ENCODE results near the gene NCAN.

NCAN gene

DNA sequence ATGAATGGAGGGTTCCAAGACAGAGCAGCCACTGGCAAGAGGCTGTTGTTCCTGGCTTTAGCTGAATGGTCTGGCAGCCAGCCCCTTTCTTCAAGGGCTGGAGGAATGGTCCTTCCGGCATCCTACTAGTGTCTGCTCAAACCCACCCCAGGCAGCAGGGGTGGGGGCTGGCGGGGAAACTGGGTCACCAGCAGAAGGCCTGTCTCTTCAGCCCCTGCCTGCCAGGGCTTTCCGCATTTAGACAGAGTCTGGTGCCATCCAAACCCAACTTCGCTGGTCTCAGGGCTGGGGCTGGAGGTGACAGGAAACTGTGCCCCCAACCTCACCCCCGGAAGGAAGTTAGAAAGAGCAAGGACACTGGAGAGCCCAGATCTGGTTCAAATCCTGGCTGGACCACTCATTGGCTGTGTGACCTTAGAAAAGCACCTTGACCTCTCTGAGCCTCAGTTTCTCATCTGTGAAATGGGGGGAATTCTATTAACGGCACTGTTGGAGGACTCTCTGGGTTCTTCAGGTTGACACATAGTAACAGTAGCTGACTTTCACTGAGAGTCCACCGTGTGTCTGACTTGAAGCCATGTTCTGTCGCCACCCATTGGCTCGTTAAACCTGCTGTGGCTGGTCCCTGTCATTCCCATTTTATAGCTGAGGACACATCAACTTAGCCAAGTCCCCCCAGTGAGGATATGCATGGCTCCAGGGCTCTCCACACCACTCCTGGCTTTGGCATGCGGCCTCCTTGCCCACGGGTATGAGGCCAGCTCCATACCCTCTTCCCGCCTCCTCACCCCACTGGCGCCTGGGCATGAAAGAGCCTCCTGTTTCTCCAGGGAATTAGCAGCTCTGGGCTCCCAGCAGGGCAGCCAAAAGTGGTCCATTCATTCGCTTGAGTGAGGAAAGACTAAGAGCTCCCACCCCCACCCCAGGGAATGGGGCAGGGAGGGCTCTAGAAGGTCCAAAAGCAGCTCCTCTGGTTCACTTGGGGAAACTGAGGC is 6.0 kb upstream of the NCAN start:
- TF ChIP-seq EP300 (IDR thresholded peaks at IDR 0.05; ENCODE audit: borderline replicate concordance) (no peak), YY1 (IDR thresholded peaks at IDR 0.05; ENCODE audit: low read depth) (no peak), TEAD4 (IDR thresholded peaks at IDR 0.05) (no peak), CREB1 (IDR thresholded peaks at IDR 0.05; ENCODE audit: low read depth) (no peak), NFIC (IDR thresholded peaks at IDR 0.05) (no peak), TAF1 (IDR thresholded peaks at IDR 0.05; ENCODE audit: low read depth) (no peak), FOXM1 (IDR thresholded peaks at IDR 0.05; ENCODE audit: borderline replicate concordance, low read depth) (no peak), ZBTB7A (IDR thresholded peaks at IDR 0.05; ENCODE audit: low read depth) (no peak)
- TF ChIP-seq, protein P1, sequence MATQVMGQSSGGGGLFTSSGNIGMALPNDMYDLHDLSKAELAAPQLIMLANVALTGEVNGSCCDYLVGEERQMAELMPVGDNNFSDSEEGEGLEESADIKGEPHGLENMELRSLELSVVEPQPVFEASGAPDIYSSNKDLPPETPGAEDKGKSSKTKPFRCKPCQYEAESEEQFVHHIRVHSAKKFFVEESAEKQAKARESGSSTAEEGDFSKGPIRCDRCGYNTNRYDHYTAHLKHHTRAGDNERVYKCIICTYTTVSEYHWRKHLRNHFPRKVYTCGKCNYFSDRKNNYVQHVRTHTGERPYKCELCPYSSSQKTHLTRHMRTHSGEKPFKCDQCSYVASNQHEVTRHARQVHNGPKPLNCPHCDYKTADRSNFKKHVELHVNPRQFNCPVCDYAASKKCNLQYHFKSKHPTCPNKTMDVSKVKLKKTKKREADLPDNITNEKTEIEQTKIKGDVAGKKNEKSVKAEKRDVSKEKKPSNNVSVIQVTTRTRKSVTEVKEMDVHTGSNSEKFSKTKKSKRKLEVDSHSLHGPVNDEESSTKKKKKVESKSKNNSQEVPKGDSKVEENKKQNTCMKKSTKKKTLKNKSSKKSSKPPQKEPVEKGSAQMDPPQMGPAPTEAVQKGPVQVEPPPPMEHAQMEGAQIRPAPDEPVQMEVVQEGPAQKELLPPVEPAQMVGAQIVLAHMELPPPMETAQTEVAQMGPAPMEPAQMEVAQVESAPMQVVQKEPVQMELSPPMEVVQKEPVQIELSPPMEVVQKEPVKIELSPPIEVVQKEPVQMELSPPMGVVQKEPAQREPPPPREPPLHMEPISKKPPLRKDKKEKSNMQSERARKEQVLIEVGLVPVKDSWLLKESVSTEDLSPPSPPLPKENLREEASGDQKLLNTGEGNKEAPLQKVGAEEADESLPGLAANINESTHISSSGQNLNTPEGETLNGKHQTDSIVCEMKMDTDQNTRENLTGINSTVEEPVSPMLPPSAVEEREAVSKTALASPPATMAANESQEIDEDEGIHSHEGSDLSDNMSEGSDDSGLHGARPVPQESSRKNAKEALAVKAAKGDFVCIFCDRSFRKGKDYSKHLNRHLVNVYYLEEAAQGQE (IDR thresholded peaks at IDR 0.05; ENCODE audit: low read depth): no peak

DNA sequence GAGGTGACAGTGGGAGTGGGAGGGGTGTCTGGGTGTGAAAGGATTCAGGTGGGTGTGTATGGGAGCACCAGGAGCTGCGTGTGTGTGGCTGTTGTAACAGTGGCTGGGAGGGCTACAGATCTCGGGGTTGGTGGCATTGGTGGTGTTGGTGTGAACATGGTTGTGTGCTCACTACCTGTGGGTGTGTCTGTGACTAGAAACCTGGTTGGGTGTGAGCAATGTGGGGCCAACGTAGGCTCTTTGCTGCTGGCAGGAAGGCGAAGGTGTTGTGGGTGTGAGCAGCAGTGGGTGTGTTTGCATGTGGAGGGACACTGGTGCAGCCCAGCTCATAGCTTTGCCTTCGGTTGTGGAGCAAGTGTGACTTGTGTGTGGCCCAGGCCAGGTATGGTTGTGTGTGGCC is 4.8 kb upstream of the NCAN start:
- TF ChIP-seq RAD21 (IDR thresholded peaks at IDR 0.05; ENCODE audit: low read depth): no peak
- no peak for TF ChIP-seq EGR1 (IDR thresholded peaks at IDR 0.05)
- no peak for TF ChIP-seq EP300 (IDR thresholded peaks at IDR 0.05; ENCODE audit: borderline replicate concordance)
- TF ChIP-seq, protein P2, sequence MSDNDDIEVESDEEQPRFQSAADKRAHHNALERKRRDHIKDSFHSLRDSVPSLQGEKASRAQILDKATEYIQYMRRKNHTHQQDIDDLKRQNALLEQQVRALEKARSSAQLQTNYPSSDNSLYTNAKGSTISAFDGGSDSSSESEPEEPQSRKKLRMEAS (IDR thresholded peaks at IDR 0.05): no peak

DNA sequence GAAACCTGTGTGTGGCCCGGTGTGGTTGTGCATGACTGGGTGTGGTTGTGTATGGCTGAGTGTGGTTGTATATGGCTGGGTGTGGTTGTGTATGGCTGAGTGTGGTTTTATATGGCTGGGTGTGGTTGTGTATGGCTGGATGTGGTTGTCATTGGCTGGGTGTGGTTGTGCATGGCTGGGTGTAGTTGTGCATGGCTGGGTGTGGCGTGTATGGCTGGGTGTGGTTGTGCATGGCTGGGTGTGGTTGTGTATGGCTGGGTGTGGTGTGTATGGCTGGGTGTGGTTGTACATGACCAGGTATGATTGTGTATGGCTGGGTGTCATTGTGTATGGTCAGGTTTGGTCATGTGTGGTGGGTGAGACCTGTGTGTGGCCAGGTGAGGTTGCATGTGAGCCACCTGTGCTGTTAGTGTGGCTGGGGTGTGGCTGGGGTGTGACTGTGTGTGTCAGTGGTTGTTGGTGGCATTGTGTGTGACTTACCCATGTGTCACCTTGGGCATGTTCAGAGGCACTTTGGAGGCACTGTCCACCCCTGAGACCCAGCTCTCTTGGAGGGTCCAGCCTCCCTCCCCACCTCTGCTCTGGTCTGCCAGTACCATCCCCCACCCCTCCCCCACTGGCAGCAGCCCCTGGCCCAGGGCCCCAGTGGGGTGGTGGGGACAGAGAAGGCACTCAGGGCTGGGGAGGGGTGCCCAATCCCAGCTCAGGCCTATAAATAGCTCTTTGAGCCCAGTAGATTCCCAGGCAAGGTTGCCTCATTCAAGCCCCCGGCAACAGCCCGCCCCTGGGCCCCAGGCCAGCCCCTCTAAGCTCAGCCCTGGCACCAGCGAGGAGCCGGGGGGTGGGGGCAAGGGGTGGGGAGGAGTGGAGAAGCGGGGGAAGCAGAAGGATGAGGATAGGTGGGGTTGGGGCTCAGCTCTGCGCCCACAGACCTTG is 3.9 kb upstream of the NCAN start:
- TF ChIP-seq NFIC (IDR thresholded peaks at IDR 0.05) (no peak), RAD21 (IDR thresholded peaks at IDR 0.05; ENCODE audit: low read depth) (no peak), TEAD4 (IDR thresholded peaks at IDR 0.05) (no peak), EP300 (IDR thresholded peaks at IDR 0.05; ENCODE audit: borderline replicate concordance) (no peak), FOXM1 (IDR thresholded peaks at IDR 0.05; ENCODE audit: borderline replicate concordance, low read depth) (no peak), CREB1 (IDR thresholded peaks at IDR 0.05; ENCODE audit: low read depth) (no peak), TAF1 (IDR thresholded peaks at IDR 0.05; ENCODE audit: low read depth) (no peak), YY1 (IDR thresholded peaks at IDR 0.05; ENCODE audit: low read depth) (no peak), CEBPB (IDR thresholded peaks at IDR 0.05) (no peak), EGR1 (IDR thresholded peaks at IDR 0.05) (no peak), TCF12 (IDR thresholded peaks at IDR 0.05; ENCODE audit: low read depth) (no peak), ZBTB7A (IDR thresholded peaks at IDR 0.05; ENCODE audit: low read depth) (no peak)
- TF ChIP-seq, protein P3, sequence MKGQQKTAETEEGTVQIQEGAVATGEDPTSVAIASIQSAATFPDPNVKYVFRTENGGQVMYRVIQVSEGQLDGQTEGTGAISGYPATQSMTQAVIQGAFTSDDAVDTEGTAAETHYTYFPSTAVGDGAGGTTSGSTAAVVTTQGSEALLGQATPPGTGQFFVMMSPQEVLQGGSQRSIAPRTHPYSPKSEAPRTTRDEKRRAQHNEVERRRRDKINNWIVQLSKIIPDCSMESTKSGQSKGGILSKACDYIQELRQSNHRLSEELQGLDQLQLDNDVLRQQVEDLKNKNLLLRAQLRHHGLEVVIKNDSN (IDR thresholded peaks at IDR 0.05): no peak
- TF ChIP-seq, protein P2 (IDR thresholded peaks at IDR 0.05): no peak
- TF ChIP-seq, protein P1 (IDR thresholded peaks at IDR 0.05; ENCODE audit: low read depth): no peak

DNA sequence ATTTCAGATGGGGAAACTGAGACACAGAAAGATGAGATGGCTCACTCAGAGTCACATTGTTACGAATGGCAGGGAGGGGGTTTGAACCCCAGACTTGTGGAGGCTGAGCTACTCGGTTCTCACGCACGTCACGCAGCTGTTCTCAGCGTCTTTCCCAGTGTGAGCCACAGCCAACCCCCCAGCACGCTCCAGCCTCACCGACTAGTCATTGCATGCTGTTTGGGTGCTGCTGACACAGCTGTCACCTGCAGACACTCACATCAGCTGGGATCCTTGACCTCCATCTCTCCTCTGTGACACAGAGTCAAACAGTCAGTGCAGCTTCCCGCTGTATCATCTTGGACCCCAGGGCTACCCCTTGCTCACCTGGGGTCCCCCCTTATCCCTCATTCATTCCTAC is 2.4 kb upstream of the NCAN start:
- TF ChIP-seq, protein P3 (IDR thresholded peaks at IDR 0.05): no peak
- no peak for TF ChIP-seq ZBTB7A (IDR thresholded peaks at IDR 0.05; ENCODE audit: low read depth)
- TF ChIP-seq RAD21 (IDR thresholded peaks at IDR 0.05; ENCODE audit: low read depth): no peak
- no peak for TF ChIP-seq CREB1 (IDR thresholded peaks at IDR 0.05; ENCODE audit: low read depth)
- no peak for TF ChIP-seq EP300 (IDR thresholded peaks at IDR 0.05; ENCODE audit: borderline replicate concordance)
- TF ChIP-seq EGR1 (IDR thresholded peaks at IDR 0.05): no peak
- no peak for TF ChIP-seq TAF1 (IDR thresholded peaks at IDR 0.05; ENCODE audit: low read depth)
- TF ChIP-seq TEAD4 (IDR thresholded peaks at IDR 0.05): no peak
- TF ChIP-seq, protein P2 (IDR thresholded peaks at IDR 0.05): no peak
- TF ChIP-seq CEBPB (IDR thresholded peaks at IDR 0.05): no peak
- TF ChIP-seq NFIC (IDR thresholded peaks at IDR 0.05): no peak

DNA sequence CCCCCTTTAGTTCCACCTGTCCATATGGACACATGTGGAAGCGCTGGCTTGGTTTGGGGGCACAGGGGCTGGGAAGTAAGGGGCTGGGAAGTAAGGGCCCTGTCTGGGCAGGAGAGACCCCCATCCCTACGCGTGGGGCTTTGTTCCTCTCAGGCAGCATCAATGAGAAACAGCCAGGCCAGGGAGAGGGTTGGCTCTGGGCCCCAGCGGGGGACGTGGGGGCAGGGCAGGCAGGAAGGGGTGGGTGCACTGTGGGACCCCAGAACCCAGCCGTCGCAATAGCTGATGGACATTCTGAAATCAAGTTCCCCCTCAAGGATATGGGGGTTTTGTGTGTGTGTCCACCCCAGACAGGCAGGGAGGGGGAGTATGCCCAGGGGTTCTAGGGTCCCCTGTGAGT is 1.2 kb downstream of the NCAN start:
- TF ChIP-seq, protein P1 (IDR thresholded peaks at IDR 0.05; ENCODE audit: low read depth): no peak
- TF ChIP-seq YY1 (IDR thresholded peaks at IDR 0.05; ENCODE audit: low read depth): no peak
- no peak for TF ChIP-seq TAF1 (IDR thresholded peaks at IDR 0.05; ENCODE audit: low read depth)
- no peak for TF ChIP-seq NFIC (IDR thresholded peaks at IDR 0.05)
- TF ChIP-seq, protein P3 (IDR thresholded peaks at IDR 0.05): no peak
- no peak for TF ChIP-seq FOXM1 (IDR thresholded peaks at IDR 0.05; ENCODE audit: borderline replicate concordance, low read depth)
- TF ChIP-seq EGR1 (IDR thresholded peaks at IDR 0.05): no peak
- no peak for TF ChIP-seq CREB1 (IDR thresholded peaks at IDR 0.05; ENCODE audit: low read depth)
- TF ChIP-seq RAD21 (IDR thresholded peaks at IDR 0.05; ENCODE audit: low read depth): no peak
- no peak; the same call in 1 of the 2 replicates for TF ChIP-seq ZBTB7A (IDR thresholded peaks at IDR 0.05; ENCODE audit: low read depth)
- TF ChIP-seq CEBPB (IDR thresholded peaks at IDR 0.05): no peak
- TF ChIP-seq, protein P2 (IDR thresholded peaks at IDR 0.05): no peak
